Activated CD8-positive, alpha-beta memory T cell treated with anti-CD3 and anti-CD28 coated beads for 1 hour (primary cell): Measurements from ENCODE around the gene LRRC39.
"Not testable (repeated sequence)": the region's sequence is repeated elsewhere in the genome, so short reads cannot be mapped to it uniquely, and the experiment has no call there.

Experiments
- DNase-seq, 2 donors: peaks; one replicate each; pipeline ENCODE4 v3.0.0-alpha.2; 2020; ENCODE audit warnings: low read depth in 1 of 2; ENCODE audit errors: extremely low read depth in 1 of 2

Gene LRRC39

GRCh38 chr1:100178091-100178490 is at the start of gene LRRC39:
Gene LRRC39, minus strand, starts transcription at chr1:100178256. Its CDS starts 9,740 bp downstream, at chr1:100168516.
- no peak for DNase-seq

GRCh38 chr1:100222428-100222827 is 44.4 kb upstream of the LRRC39 start:
- no peak for DNase-seq

- no peak for DNase-seq
Observed at GRCh38 chr1:100219883-100220282, 41.8 kb upstream of the LRRC39 start.

GRCh38 chr1:100219457-100219856 is 41.4 kb upstream of the LRRC39 start:
- no peak for DNase-seq

GRCh38 chr1:100217834-100218233 is 39.8 kb upstream of the LRRC39 start:
- no peak for DNase-seq

- DNase-seq: no peak
Observed at GRCh38 chr1:100215101-100215500, 37.0 kb upstream of the LRRC39 start.

GRCh38 chr1:100213141-100213540 is 35.1 kb upstream of the LRRC39 start:
- DNase-seq: no peak

GRCh38 chr1:100206301-100206700 is 28.2 kb upstream of the LRRC39 start:
- no peak for DNase-seq

GRCh38 chr1:100205593-100205992 is 27.5 kb upstream of the LRRC39 start:
- not testable (repeated sequence) for DNase-seq

- DNase-seq: not testable (repeated sequence)
Observed at GRCh38 chr1:100205103-100205502, 27.0 kb upstream of the LRRC39 start.

GRCh38 chr1:100202703-100203102 is 24.6 kb upstream of the LRRC39 start:
- DNase-seq: not testable (repeated sequence)

- not testable (repeated sequence) for DNase-seq
Observed at GRCh38 chr1:100200060-100200459, 22.0 kb upstream of the LRRC39 start.

- DNase-seq: no peak
Observed at GRCh38 chr1:100198596-100198995, 20.5 kb upstream of the LRRC39 start.

GRCh38 chr1:100188617-100189016 is 10.6 kb upstream of the LRRC39 start:
- DNase-seq: no peak

GRCh38 chr1:100187912-100188311 is 9.9 kb upstream of the LRRC39 start:
- no peak for DNase-seq

- DNase-seq: no peak
Observed at GRCh38 chr1:100184536-100184935, 6.5 kb upstream of the LRRC39 start.

- DNase-seq: no peak
Observed at GRCh38 chr1:100183370-100183769, 5.3 kb upstream of the LRRC39 start.

GRCh38 chr1:100177295-100178041 is 588 bp downstream of the LRRC39 start:
- DNase-seq: no peak

- no peak for DNase-seq
Observed at GRCh38 chr1:100168051-100168450, 10.0 kb downstream of the LRRC39 start.

GRCh38 chr1:100164702-100165101 is 13.4 kb downstream of the LRRC39 start:
- no peak for DNase-seq

GRCh38 chr1:100164216-100164615 is 13.8 kb downstream of the LRRC39 start:
- no peak for DNase-seq

GRCh38 chr1:100162881-100163280 is 15.2 kb downstream of the LRRC39 start:
- DNase-seq: no peak

- no peak for DNase-seq
Observed at GRCh38 chr1:100152271-100152670, 25.8 kb downstream of the LRRC39 start.
